Measurements from ENCODE around the gene NUP107.

DNA sequence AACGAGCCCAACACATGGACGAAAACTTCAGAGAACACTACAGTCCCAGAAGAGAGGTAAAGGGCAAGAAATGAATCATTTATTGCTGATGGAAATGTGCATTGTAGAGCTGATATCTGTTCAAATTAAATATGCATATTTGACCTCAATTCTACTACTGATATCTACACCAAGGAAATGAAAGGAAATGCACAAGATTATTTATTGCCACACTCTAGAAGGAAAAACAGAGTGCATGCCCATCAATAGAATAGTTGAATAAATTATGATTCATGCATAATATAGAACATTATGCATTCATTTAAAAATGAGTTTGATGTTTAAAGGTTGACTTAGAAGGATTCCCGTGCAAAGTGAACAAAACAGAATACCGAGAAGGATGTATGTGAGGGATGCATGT is 15.6 kb upstream of the NUP107 start:
- TF ChIP-seq, protein P1, sequence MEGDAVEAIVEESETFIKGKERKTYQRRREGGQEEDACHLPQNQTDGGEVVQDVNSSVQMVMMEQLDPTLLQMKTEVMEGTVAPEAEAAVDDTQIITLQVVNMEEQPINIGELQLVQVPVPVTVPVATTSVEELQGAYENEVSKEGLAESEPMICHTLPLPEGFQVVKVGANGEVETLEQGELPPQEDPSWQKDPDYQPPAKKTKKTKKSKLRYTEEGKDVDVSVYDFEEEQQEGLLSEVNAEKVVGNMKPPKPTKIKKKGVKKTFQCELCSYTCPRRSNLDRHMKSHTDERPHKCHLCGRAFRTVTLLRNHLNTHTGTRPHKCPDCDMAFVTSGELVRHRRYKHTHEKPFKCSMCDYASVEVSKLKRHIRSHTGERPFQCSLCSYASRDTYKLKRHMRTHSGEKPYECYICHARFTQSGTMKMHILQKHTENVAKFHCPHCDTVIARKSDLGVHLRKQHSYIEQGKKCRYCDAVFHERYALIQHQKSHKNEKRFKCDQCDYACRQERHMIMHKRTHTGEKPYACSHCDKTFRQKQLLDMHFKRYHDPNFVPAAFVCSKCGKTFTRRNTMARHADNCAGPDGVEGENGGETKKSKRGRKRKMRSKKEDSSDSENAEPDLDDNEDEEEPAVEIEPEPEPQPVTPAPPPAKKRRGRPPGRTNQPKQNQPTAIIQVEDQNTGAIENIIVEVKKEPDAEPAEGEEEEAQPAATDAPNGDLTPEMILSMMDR (IDR thresholded peaks at IDR 0.05), result no peak
- no peak for TF ChIP-seq EZH2 (IDR thresholded peaks at IDR 0.05; ENCODE audit: borderline replicate concordance, insufficient read depth, low read depth, low read length, poor library complexity, severe bottlenecking)
